Spleen (tissue), 7 donors: ENCODE results near the gene TFF1.

Experiments used
- CTCF ChIP-seq, 11 experiments: fragments of 200-600 bp in 7 of 11; fragments of 450-650 bp in 4 of 11; sonication (generic) in 4 of 11; IDR thresholded peaks in 8 of 11; conservative IDR thresholded peaks in 3 of 11; 1 replicate in 7 of 11; 2 replicates in 4 of 11; pipeline versions ENCODE4 v1.4.0 to v1.8.0; 2016 to 2021; ENCODE audit warnings: antibody characterized with exemption in 11 of 11, inconsistent platforms in 4 of 11, mild to moderate bottlenecking in 1 of 11
- POLR2A ChIP-seq, 3 donors: fragments of 450-650 bp; IDR thresholded peaks; one replicate each; pipeline ENCODE4 v1.5.1; 2017; ENCODE audit warnings: antibody characterized with exemption in 3 of 3, mild to moderate bottlenecking in 1 of 3
- donor health status: DM: no; HTN: no; CAD: no; lungs with moderate emphysema.
- donor health status: DM: no; HTN: no; CAD: no.
- donor health status: DM: no; HTN: no; CAD: no.

GRCh38 chr21:42384156-42384945, 18.0 kb upstream of the TFF1 start:
- TF ChIP-seq CTCF (IDR thresholded peaks at IDR 0.05 in 8 of 11, conservative IDR thresholded peaks at IDR 0.05 in 3 of 11) (no peak), POLR2A (IDR thresholded peaks at IDR 0.05) (no peak)
